Neural progenitor cell (in vitro differentiated cells): ENCODE measurements around the gene HHLA2. TPM values are rescaled to one million over a fixed set of nuclear protein-coding genes. Genes with fewer than 3 reads are reported as not detected.

Source experiments
- DNase-seq: peaks from one replicate; pipeline ENCODE4 v3.0.0-alpha.2; 2016; ENCODE audit warnings: low spot score
- H2AFZ ChIP-seq: fragments of 200-600 bp; sonication (generic); replicated peaks from 2 replicates; pipeline ENCODE4 v1.6.1; 2016; ENCODE audit warnings: antibody characterized with exemption
- H3F3A ChIP-seq: fragments of 200-600 bp; sonication (generic); 2 replicates; pipeline ENCODE4 v1.6.1; 2016; ENCODE audit warnings: antibody characterized with exemption, low read depth
- H3K27ac ChIP-seq: fragments of 200-600 bp; sonication (generic); 2 replicates; pipeline ENCODE4 v1.5.1; 2016; ENCODE audit warnings: mild to moderate bottlenecking
- H3K27me3 ChIP-seq: fragments of 200-600 bp; sonication (generic); 2 replicates; pipeline ENCODE4 v1.6.1; 2016; ENCODE audit warnings: mild to moderate bottlenecking, moderate library complexity
- H3K36me3 ChIP-seq: fragments of 200-600 bp; sonication (generic); 2 replicates; pipeline ENCODE4 v1.5.1; 2016
- H3K4me1 ChIP-seq: fragments of 200-600 bp; sonication (generic); 2 replicates; pipeline ENCODE4 v1.6.1; 2016; ENCODE audit warnings: mixed run types
- H3K4me2 ChIP-seq: fragments of 200-600 bp; sonication (generic); 2 replicates; pipeline ENCODE4 v1.6.1; 2016
- H3K4me3 ChIP-seq: fragments of 200-600 bp; sonication (generic); 2 replicates; pipeline ENCODE4 v1.5.1; 2016
- H3K79me2 ChIP-seq: fragments of 200-600 bp; sonication (generic); 2 replicates; pipeline ENCODE4 v1.6.1; 2016; ENCODE audit warnings: low read depth
- H3K9ac ChIP-seq: fragments of 200-600 bp; sonication (generic); 2 replicates; pipeline ENCODE4 v1.6.1; 2016
- H3K9me3 ChIP-seq: fragments of 200-600 bp; sonication (generic); 2 replicates; pipeline ENCODE4 v1.5.1; 2016; ENCODE audit warnings: low read depth
- H4K20me1 ChIP-seq: fragments of 200-600 bp; sonication (generic); 2 replicates; pipeline ENCODE4 v1.6.1; 2016; ENCODE audit warnings: low read depth
- H3K27ac Mint-ChIP-seq: 3 replicates; pipeline ENCODE4 v1.8.0; 2021; ENCODE audit warnings: mixed read lengths
- H3K27me3 Mint-ChIP-seq: 2 replicates; pipeline ENCODE4 v1.8.0; 2022; ENCODE audit warnings: low read depth, mild to moderate bottlenecking, inconsistent platforms, moderate library complexity, mixed read lengths; ENCODE audit not compliant: insufficient read depth
- H3K36me3 Mint-ChIP-seq: 3 replicates; pipeline ENCODE4 v1.8.0; 2021; ENCODE audit warnings: mixed read lengths
- H3K4me1 Mint-ChIP-seq: 3 replicates; pipeline ENCODE4 v1.8.0; 2021; ENCODE audit warnings: mixed read lengths
- H3K4me3 Mint-ChIP-seq: 3 replicates; pipeline ENCODE4 v1.8.0; 2021; ENCODE audit warnings: mild to moderate bottlenecking, moderate library complexity, mixed read lengths
- H3K9me3 Mint-ChIP-seq: 3 replicates; pipeline ENCODE4 v1.8.0; 2020; ENCODE audit warnings: mixed read lengths
- EZH2 ChIP-seq: fragments of 200-600 bp; sonication (generic); IDR thresholded peaks from 2 replicates; pipeline ENCODE4 v1.6.1; 2017; ENCODE audit warnings: antibody characterized with exemption, mild to moderate bottlenecking, moderate library complexity
- EZH2phosphoT487 ChIP-seq: fragments of 200-600 bp; sonication (generic); IDR thresholded peaks from 2 replicates; pipeline ENCODE4 v1.6.1; 2017; ENCODE audit warnings: antibody characterized with exemption
- total RNA-seq: library from RNA; depleted of rRNA; stranded (reverse); fragments of >200 nt; gene quantifications from 2 replicates; pipeline ENCODE4 v1.2.3, GENCODE V29; 2015; ENCODE audit warnings: low replicate concordance
- TF ChIP-seq, protein P1 (sequence below): fragments of 200-600 bp; sonication (generic); IDR thresholded peaks from 2 replicates; pipeline ENCODE4 v1.5.1; 2017; ENCODE audit warnings: antibody characterized with exemption, mild to moderate bottlenecking

The HHLA2 gene
- total RNA-seq, 1 donor from 2014 or later, result not detected

DNA sequence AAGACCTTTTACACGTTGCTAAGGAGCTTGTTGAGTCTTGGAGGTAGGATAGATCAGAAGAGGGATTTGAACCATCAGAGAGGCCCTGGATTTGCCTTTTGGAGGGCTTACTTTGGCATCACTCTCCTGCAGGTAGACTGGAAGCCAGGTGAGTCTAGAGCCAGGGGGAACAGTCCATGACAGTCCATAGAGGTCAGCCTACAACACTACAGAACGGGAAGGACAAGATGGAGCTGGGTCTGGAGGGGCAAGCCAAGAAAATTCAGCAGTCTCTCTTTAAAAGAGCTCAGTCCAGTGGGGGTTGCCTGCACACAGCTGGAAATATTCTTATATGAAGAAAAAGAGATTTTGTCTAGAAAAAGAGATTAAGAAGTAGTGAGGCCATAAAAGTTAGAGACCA, 60.7 kb downstream of the HHLA2 start:
- H3K27ac Mint-ChIP-seq, result no peak overlapping the region
- no peaks in the 10 kb centered on the region for H3K36me3 ChIP-seq
- H3K36me3 Mint-ChIP-seq, result no peaks in the 10 kb centered on the region
- no peak overlapping the region for H3K27ac ChIP-seq
- no peak for DNase-seq
- no peak overlapping the region for H3K4me3 ChIP-seq
- H3F3A ChIP-seq, result no peaks in the 10 kb centered on the region
- H3K27me3 Mint-ChIP-seq, result no peaks in the 10 kb centered on the region
- no peak overlapping the region for H3K4me3 Mint-ChIP-seq
- no peaks in the 10 kb centered on the region for H3K79me2 ChIP-seq
- H3K9me3 ChIP-seq, result no peaks in the 10 kb centered on the region
- TF ChIP-seq EZH2phosphoT487, result no peak
- TF ChIP-seq, protein P1, sequence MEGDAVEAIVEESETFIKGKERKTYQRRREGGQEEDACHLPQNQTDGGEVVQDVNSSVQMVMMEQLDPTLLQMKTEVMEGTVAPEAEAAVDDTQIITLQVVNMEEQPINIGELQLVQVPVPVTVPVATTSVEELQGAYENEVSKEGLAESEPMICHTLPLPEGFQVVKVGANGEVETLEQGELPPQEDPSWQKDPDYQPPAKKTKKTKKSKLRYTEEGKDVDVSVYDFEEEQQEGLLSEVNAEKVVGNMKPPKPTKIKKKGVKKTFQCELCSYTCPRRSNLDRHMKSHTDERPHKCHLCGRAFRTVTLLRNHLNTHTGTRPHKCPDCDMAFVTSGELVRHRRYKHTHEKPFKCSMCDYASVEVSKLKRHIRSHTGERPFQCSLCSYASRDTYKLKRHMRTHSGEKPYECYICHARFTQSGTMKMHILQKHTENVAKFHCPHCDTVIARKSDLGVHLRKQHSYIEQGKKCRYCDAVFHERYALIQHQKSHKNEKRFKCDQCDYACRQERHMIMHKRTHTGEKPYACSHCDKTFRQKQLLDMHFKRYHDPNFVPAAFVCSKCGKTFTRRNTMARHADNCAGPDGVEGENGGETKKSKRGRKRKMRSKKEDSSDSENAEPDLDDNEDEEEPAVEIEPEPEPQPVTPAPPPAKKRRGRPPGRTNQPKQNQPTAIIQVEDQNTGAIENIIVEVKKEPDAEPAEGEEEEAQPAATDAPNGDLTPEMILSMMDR, result no peak
- TF ChIP-seq EZH2, result no peak
- no peaks in the 10 kb centered on the region for H3K4me1 Mint-ChIP-seq
- H3K9me3 Mint-ChIP-seq, result no peaks in the 10 kb centered on the region
- peaks cover 4% of the 10 kb centered on the region for H3K4me1 ChIP-seq
- H3K4me2 ChIP-seq, result no peak overlapping the region
- no peaks in the 10 kb centered on the region for H4K20me1 ChIP-seq
- H3K27me3 ChIP-seq, result no peaks in the 10 kb centered on the region
- H2AFZ ChIP-seq, result no peak overlapping the region
- no peak overlapping the region for H3K9ac ChIP-seq

DNA sequence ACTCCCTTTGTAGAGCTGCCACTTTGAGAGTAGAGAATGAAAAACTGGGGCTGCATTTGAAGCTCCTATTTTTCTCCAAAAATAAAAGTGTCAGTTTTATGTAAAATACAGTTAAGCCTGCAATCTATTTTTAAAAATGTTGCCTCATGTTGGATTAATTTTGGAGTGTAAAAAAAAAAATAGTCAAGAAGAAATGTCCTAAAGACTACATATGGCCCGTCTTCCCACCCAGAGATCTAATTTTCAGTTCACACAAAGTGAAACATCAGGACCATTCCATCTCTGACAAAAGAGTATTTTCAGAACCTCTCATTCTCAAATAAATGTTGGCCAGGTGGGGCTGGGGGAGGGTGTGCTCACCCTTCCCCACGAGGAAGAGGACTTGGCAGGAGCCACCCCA, 62.7 kb downstream of the HHLA2 start:
- Histone ChIP-seq H2AFZ (no peak overlapping the region), H3K4me3 (no peak overlapping the region), H4K20me1 (no peaks in the 10 kb centered on the region), H3K9ac (no peak overlapping the region), H3K36me3 (no peaks in the 10 kb centered on the region), H3F3A (no peaks in the 10 kb centered on the region), H3K4me2 (no peak overlapping the region), H3K4me1 (no peaks in the 10 kb centered on the region), H3K79me2 (no peaks in the 10 kb centered on the region), H3K27me3 (no peaks in the 10 kb centered on the region), H3K27ac (no peak overlapping the region), H3K9me3 (no peaks in the 10 kb centered on the region)
- no peaks in the 10 kb centered on the region for H3K36me3 Mint-ChIP-seq
- no peak overlapping the region for H3K4me3 Mint-ChIP-seq
- H3K27ac Mint-ChIP-seq, result no peak overlapping the region
- DNase-seq, result no peak
- no peaks in the 10 kb centered on the region for H3K9me3 Mint-ChIP-seq
- TF ChIP-seq, protein P1, result no peak
- TF ChIP-seq EZH2 (no peak), EZH2phosphoT487 (no peak)
- no peaks in the 10 kb centered on the region for H3K27me3 Mint-ChIP-seq
- H3K4me1 Mint-ChIP-seq, result no peaks in the 10 kb centered on the region

DNA sequence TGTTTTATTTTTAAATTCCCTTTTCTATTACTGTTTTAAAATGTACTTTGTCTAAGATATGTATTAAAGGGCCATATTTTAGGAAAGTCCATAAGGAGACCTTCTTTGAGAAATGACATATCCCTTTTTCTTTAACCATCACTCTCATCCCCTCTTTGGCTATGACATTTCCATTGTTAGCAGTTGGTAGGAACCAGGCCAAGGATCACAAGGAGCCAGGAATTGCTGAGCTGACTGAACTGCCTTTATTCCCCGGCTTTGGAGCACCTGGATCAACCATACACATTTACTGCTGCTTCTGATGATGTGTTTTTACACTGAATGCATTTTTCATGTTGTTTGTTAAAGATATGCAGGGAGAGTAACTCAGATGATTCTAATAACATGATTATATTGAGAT, 79.7 kb downstream of the HHLA2 start:
- no peaks in the 10 kb centered on the region for H3K27me3 ChIP-seq
- no peaks in the 10 kb centered on the region for H3K9me3 ChIP-seq
- no peaks in the 10 kb centered on the region for H3K79me2 ChIP-seq
- no peak overlapping the region for H3K27ac ChIP-seq
- H3K4me1 ChIP-seq, result no peaks in the 10 kb centered on the region
- Mint-ChIP-seq H3K36me3 (no peaks in the 10 kb centered on the region), H3K9me3 (no peaks in the 10 kb centered on the region), H3K27ac (no peak overlapping the region), H3K27me3 (peaks cover 2% of the 10 kb centered on the region), H3K4me3 (no peak overlapping the region), H3K4me1 (no peaks in the 10 kb centered on the region)
- no peak for DNase-seq
- H2AFZ ChIP-seq, result no peak overlapping the region
- no peak overlapping the region for H3K9ac ChIP-seq
- no peak overlapping the region for H3K4me2 ChIP-seq
- H3K4me3 ChIP-seq, result no peak overlapping the region
- H3K36me3 ChIP-seq, result no peaks in the 10 kb centered on the region
- H3F3A ChIP-seq, result no peaks in the 10 kb centered on the region
- TF ChIP-seq EZH2 (no peak), EZH2phosphoT487 (no peak)
- TF ChIP-seq, protein P1, result no peak
- H4K20me1 ChIP-seq, result no peaks in the 10 kb centered on the region
